GM23248 (cell line): Measurements from ENCODE around the gene SLC1A2. TPM values are rescaled to one million over a fixed set of nuclear protein-coding genes. Genes with fewer than 3 reads are reported as not detected.

Source experiments
- DNase-seq: peaks from one replicate; pipeline ENCODE4 v3.0.0-alpha.2; 2015
- H2AFZ ChIP-seq: fragments of 200-600 bp; sonication (generic); 2 replicates; pipeline ENCODE4 v1.6.1; 2016; ENCODE audit warnings: antibody characterized with exemption
- H3F3A ChIP-seq: fragments of 200-600 bp; sonication (generic); 2 replicates; pipeline ENCODE4 v1.6.1; 2016; ENCODE audit warnings: mild to moderate bottlenecking, antibody characterized with exemption, mixed run types; ENCODE audit not compliant: insufficient read depth
- H3K27ac ChIP-seq: fragments of 200-600 bp; sonication (generic); 2 replicates; pipeline ENCODE4 v1.5.1; 2016; ENCODE audit warnings: mild to moderate bottlenecking
- H3K27me3 ChIP-seq: fragments of 200-600 bp; sonication (generic); replicated peaks from 2 replicates; pipeline ENCODE4 v1.6.1; 2016; ENCODE audit warnings: mild to moderate bottlenecking; ENCODE audit not compliant: insufficient read depth
- H3K36me3 ChIP-seq: fragments of 200-600 bp; sonication (generic); 2 replicates; pipeline ENCODE4 v1.6.1; 2016; ENCODE audit warnings: low read depth, mild to moderate bottlenecking
- H3K4me1 ChIP-seq: fragments of 200-600 bp; sonication (generic); 2 replicates; pipeline ENCODE4 v1.6.1; 2016; ENCODE audit warnings: mild to moderate bottlenecking; ENCODE audit not compliant: insufficient read depth
- H3K4me2 ChIP-seq: fragments of 200-600 bp; sonication (generic); one replicate; pipeline ENCODE4 v1.6.1; 2016; ENCODE audit warnings: mild to moderate bottlenecking; ENCODE audit not compliant: unreplicated experiment
- H3K4me3 ChIP-seq: fragments of 200-600 bp; sonication (generic); 2 replicates; pipeline ENCODE4 v1.5.1; 2016; ENCODE audit warnings: mild to moderate bottlenecking
- H3K79me2 ChIP-seq: fragments of 200-600 bp; sonication (generic); 2 replicates; pipeline ENCODE4 v1.6.1; 2016; ENCODE audit warnings: mild to moderate bottlenecking; ENCODE audit not compliant: insufficient read depth
- H3K9ac ChIP-seq: fragments of 200-600 bp; sonication (generic); 2 replicates; pipeline ENCODE4 v1.6.1; 2016; ENCODE audit warnings: mild to moderate bottlenecking
- H3K9me2 ChIP-seq: fragments of 200-600 bp; sonication (generic); 2 replicates; pipeline ENCODE4 v1.6.1; 2016; ENCODE audit warnings: mixed run types, mild to moderate bottlenecking, moderate library complexity; ENCODE audit not compliant: insufficient read depth
- H3K9me3 ChIP-seq: fragments of 200-600 bp; sonication (generic); one replicate; pipeline ENCODE4 v1.6.1; 2017; ENCODE audit warnings: low read depth
- H4K20me1 ChIP-seq: fragments of 200-600 bp; sonication (generic); 2 replicates; pipeline ENCODE4 v1.6.0; 2016; ENCODE audit not compliant: insufficient read depth
- EZH2 ChIP-seq: fragments of 200-600 bp; sonication (generic); IDR thresholded peaks from 2 replicates; pipeline ENCODE4 v1.6.1; 2018; ENCODE audit warnings: antibody characterized with exemption, mild to moderate bottlenecking; ENCODE audit not compliant: insufficient read depth, poor library complexity, severe bottlenecking
- EZH2phosphoT487 ChIP-seq: fragments of 200-600 bp; sonication (generic); IDR thresholded peaks from 2 replicates; pipeline ENCODE4 v1.6.1; 2018; ENCODE audit warnings: antibody characterized with exemption, moderate library complexity, mild to moderate bottlenecking, low read depth; ENCODE audit not compliant: insufficient read depth
- WGBS, 2 experiments: methylation state at CpG; one replicate each; pipeline ENCODE4 v1.1.6; 2015 to 2017; ENCODE audit warnings: low lambda C conversion rate in 2 of 2, low coverage in 1 of 2; ENCODE audit errors: missing lambda C conversion rate in 2 of 2; 5-methylcytosine and 5-hydroxymethylcytosine counted together
- in situ Hi-C: fragments of 300-500 bp; cut with MboI; formaldehyde crosslinking; loops from 2 replicates; pipeline ENCODE4 v1.15.0; 2020
- polyA plus RNA-seq: library from polyadenylated mRNA; unstranded; fragments of >200 nt; fragmentation: Nextera tagmentation; extraction: Ambion mirVana; gene quantifications from 2 replicates; pipeline ENCODE4 v1.2.1, GENCODE V29; 2016
- small RNA-seq: library from RNA; depleted of rRNA; stranded (forward); fragments of <200 nt; gene quantifications from one replicate; pipeline ENCODE3, GENCODE V24; 2014; ENCODE audit warnings: low read depth, low replicate concordance
- total RNA-seq: library from RNA; depleted of rRNA; stranded (reverse); fragments of >200 nt; shearing (Covaris generic); gene quantifications from 2 replicates; pipeline ENCODE4 v1.2.3, GENCODE V29; 2014; rRNA removed

SLC1A2 gene
- total and polyA plus RNA-seq, 2 experiments from 2014 or later: 0.88 to 1.2 TPM

DNA sequence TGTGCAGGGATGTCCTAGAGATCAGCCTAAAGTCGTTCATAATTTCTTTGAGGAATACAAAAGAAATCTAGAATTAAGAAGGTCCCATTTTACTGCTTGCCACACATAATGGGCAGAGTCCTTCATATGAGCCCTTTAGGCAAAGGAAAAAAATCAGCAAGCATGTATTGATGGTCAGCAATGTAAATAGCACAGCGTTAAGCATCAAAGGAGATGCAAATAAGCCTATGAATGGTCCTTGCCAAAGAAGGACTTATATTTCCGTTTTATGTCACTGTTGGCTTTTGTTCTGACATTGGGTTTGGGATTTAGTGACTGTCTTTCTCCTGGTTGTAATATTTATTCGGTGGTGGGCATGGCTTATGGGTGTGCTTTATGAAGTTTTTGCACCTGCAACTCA is 210.6 kb downstream of the SLC1A2 start:
- Histone ChIP-seq H3K4me1 (peaks cover 23% of the 10 kb centered on the region), H3K27me3 (no peaks in the 10 kb centered on the region), H3K4me3 (no peak overlapping the region), H2AFZ (no peak overlapping the region), H3K9ac (no peak overlapping the region), H3K9me2 (no peaks in the 10 kb centered on the region), H3K79me2 (peaks cover 92% of the 10 kb centered on the region), H3K4me2 (no peak overlapping the region), H3K27ac (no peak overlapping the region), H4K20me1 (no peaks in the 10 kb centered on the region), H3K36me3 (peaks cover 78% of the 10 kb centered on the region), H3F3A (peaks cover 97% of the 10 kb centered on the region), H3K9me3 (no peaks in the 10 kb centered on the region)
- in situ Hi-C loops: no loop called here
- 74 to 76% methylated on average over 4 of the region's 4 CpGs for WGBS, 2 experiments
- DNase-seq: no peak
- no peak for TF ChIP-seq EZH2
- no peak for TF ChIP-seq EZH2phosphoT487

DNA sequence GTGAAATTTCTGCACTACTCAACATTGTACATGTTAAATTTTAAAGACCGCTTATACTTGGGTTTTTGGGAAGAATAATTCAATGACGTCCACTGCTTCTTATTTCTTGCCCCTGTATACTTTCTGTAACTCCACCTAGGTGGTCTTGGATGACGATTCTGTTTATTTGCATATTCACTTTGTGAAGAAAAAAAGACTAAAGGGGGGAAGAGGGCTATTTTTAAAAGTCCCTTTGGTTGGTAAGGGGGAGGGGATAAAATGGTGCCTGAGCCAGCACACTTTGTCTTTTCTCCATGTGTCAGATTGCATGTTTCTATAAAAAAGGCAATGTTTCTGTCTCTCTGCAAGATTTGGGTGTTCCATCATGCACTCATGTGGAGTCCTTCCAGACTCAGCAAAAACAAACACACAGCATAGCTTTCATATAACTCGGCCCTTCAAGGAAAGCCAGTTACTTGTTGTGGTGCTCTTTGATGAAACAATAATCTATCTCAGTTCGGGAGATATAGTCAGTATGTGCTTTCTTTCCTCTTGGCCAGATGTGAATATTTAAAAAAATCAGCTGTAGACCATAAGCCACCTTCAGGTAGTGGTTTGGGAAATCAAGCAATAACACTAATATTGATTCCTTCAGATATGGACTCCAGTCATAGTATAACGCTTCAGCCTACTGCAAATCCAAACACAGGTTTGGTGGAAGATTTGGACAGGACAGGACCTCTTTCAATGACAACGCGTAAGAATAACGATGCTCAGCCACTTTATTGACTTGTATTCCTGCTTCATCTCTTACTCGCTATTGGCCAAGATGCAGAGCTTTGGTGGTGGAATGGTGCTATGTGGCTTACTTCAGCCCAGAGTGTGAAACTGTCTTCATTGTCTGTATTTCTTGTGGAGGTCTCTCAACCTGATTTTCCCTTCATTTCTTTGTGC is 211.6 kb downstream of the SLC1A2 start:
- H3K9ac ChIP-seq: no peak overlapping the region
- no peak for DNase-seq
- WGBS, 2 experiments: 79 to 81% methylated on average over 10 of the region's 10 CpGs
- no peaks in the 10 kb centered on the region for H3K9me3 ChIP-seq
- TF ChIP-seq EZH2 (no peak), EZH2phosphoT487 (no peak)
- H3K36me3 ChIP-seq: peaks cover 84% of the 10 kb centered on the region
- no peak overlapping the region for H2AFZ ChIP-seq
- no peaks in the 10 kb centered on the region for H3K9me2 ChIP-seq
- H3K4me1 ChIP-seq: peaks cover 12% of the 10 kb centered on the region
- no peaks in the 10 kb centered on the region for H3K27me3 ChIP-seq
- no peak overlapping the region for H3K4me2 ChIP-seq
- H3K4me3 ChIP-seq: no peak overlapping the region
- H3K27ac ChIP-seq: peak overlapping the region; percentile 13; the same call in 1 of the 2 replicates
- peaks cover 92% of the 10 kb centered on the region for H3K79me2 ChIP-seq
- H3F3A ChIP-seq: peaks cover 97% of the 10 kb centered on the region
- no peaks in the 10 kb centered on the region for H4K20me1 ChIP-seq
- in situ Hi-C loops: no loop called here

DNA sequence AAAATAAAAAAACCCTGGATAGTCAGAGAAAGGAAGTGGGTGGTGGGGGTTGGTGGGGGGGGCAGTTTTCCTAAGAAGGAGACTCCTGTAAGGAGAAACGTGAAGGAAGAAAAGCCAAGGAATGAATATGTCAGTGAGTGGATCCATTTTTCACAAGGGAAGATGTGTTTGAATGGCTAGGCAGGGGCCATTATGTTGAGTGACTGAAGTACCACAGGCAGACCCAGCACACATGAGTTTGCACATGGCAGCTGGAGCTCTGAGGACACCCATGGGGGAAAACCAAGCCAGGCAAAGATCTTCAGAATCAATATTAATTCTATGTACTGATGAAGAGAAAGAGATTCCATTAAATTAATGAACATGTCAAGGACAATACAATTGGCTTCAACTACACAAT is 212.7 kb downstream of the SLC1A2 start:
- Histone ChIP-seq H3K9me3 (no peaks in the 10 kb centered on the region), H3K4me2 (no peak overlapping the region), H3K27me3 (no peaks in the 10 kb centered on the region), H3K9me2 (no peaks in the 10 kb centered on the region), H4K20me1 (no peaks in the 10 kb centered on the region), H3K4me3 (no peak overlapping the region), H3K9ac (no peak overlapping the region), H3F3A (peaks cover 98% of the 10 kb centered on the region), H3K27ac (peak overlapping the region; percentile 13), H3K4me1 (peaks cover under 1% of the 10 kb centered on the region), H3K36me3 (peaks cover 91% of the 10 kb centered on the region), H3K79me2 (peaks cover 97% of the 10 kb centered on the region), H2AFZ (no peak overlapping the region)
- TF ChIP-seq EZH2phosphoT487: no peak
- no peak for TF ChIP-seq EZH2
- in situ Hi-C loops: no loop called here
- WGBS, 2 experiments: 87 to 100% methylated on average over 1 of the region's 1 CpG
- no peak for DNase-seq

DNA sequence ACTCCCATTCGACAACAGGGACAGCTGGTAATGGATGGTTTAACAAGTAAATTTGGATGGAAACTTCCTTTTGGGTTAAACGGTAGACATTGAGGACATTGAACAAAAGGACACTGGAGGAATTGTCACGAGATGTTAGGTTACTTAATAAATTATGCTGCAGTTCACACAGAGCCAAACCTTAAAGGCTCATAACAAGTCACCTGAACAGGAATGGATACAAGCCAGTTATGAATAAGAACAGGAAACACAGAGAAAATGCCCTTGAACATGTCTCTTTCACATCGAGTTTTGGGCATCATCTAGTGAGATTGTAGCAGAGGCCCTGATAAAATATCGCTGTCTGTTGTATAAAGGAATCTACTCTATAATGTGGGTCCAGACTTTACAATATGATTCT is 214.7 kb downstream of the SLC1A2 start:
- no peak for TF ChIP-seq EZH2
- TF ChIP-seq EZH2phosphoT487: no peak
- Histone ChIP-seq H3K4me2 (no peak overlapping the region), H3K79me2 (peaks cover 99% of the 10 kb centered on the region), H3K27ac (0 out of 2 replicates have a peak overlapping the region, but pooled peaks have one; percentile 1), H3K9me3 (no peaks in the 10 kb centered on the region), H2AFZ (no peak overlapping the region), H3K4me3 (no peak overlapping the region), H3K9me2 (no peaks in the 10 kb centered on the region), H3K36me3 (peaks cover 92% of the 10 kb centered on the region), H3F3A (peaks cover 97% of the 10 kb centered on the region), H3K27me3 (no peaks in the 10 kb centered on the region), H4K20me1 (no peaks in the 10 kb centered on the region), H3K4me1 (no peaks in the 10 kb centered on the region), H3K9ac (no peak overlapping the region)
- no peak for DNase-seq
- 88 to 94% methylated on average over 5 of the region's 5 CpGs for WGBS, 2 experiments
- in situ Hi-C loops: no loop called here

Small RNA genes within 50 kb of the gene (small RNA-seq; reads per million reads assigned to genes)
- gene AC090625.1: not detected

Other genes starting within 250 kb of the SLC1A2 start
- 141 and 151 TPM in 2 replicates for gene PAMR1, start 106.1 kb upstream of the SLC1A2 start, total RNA-seq
- 119 and 120 TPM in 2 replicates for gene PAMR1, start 106.1 kb upstream of the SLC1A2 start, polyA plus RNA-seq
- gene FJX1, start 198.9 kb upstream of the SLC1A2 start, total RNA-seq: 30.9 and 37.0 TPM in 2 replicates
- 12.4 and 12.5 TPM in 2 replicates for gene FJX1, start 198.9 kb upstream of the SLC1A2 start, polyA plus RNA-seq
- gene TRIM44, start 243.2 kb upstream of the SLC1A2 start, total RNA-seq: 17.3 and 37.1 TPM in 2 replicates
- 27.6 and 32.2 TPM in 2 replicates for gene TRIM44, start 243.2 kb upstream of the SLC1A2 start, polyA plus RNA-seq